ENCODE results near the gene PCGF6.
"Not testable (repeated sequence)": the region's sequence is repeated elsewhere in the genome, so short reads cannot be mapped to it uniquely, and the experiment has no call there.

The PCGF6 gene

GRCh38 chr10:103316087-103316486, 34.9 kb downstream of the PCGF6 start:
- DNase-seq (ENCODE audit: low read depth), result no peak

- DNase-seq (ENCODE audit: low read depth), result no peak
Observed at GRCh38 chr10:103310197-103310596, 40.7 kb downstream of the PCGF6 start.

GRCh38 chr10:103307594-103307993, 43.3 kb downstream of the PCGF6 start:
- DNase-seq (ENCODE audit: low read depth), result no peak

GRCh38 chr10:103295374-103296015, 55.4 kb downstream of the PCGF6 start:
- DNase-seq (ENCODE audit: low read depth), result no peak

- DNase-seq (ENCODE audit: low read depth), result no peak
Observed at GRCh38 chr10:103291588-103291987, 59.4 kb downstream of the PCGF6 start.

- DNase-seq (ENCODE audit: low read depth), result no peak
Observed at GRCh38 chr10:103287992-103288391, 62.9 kb downstream of the PCGF6 start.

GRCh38 chr10:103284170-103284569, 66.8 kb downstream of the PCGF6 start:
- DNase-seq (ENCODE audit: low read depth), result no peak

GRCh38 chr10:103282961-103283360, 68.0 kb downstream of the PCGF6 start:
- no peak for DNase-seq (ENCODE audit: low read depth)

GRCh38 chr10:103281753-103282152, 69.2 kb downstream of the PCGF6 start:
- no peak for DNase-seq (ENCODE audit: low read depth)

- DNase-seq (ENCODE audit: low read depth), result no peak
Observed at GRCh38 chr10:103280506-103280905, 70.4 kb downstream of the PCGF6 start.

- no peak for DNase-seq (ENCODE audit: low read depth)
Observed at GRCh38 chr10:103280031-103280430, 70.9 kb downstream of the PCGF6 start.

- DNase-seq (ENCODE audit: low read depth), result peak; percentile 26
Observed at GRCh38 chr10:103278862-103279298, 72.1 kb downstream of the PCGF6 start.

GRCh38 chr10:103278537-103278823, 72.5 kb downstream of the PCGF6 start:
- DNase-seq (ENCODE audit: low read depth), result no peak

GRCh38 chr10:103277713-103278536, 73.0 kb downstream of the PCGF6 start:
- no peak for DNase-seq (ENCODE audit: low read depth)

- no peak for DNase-seq (ENCODE audit: low read depth)
Observed at GRCh38 chr10:103276896-103277712, 73.8 kb downstream of the PCGF6 start, which contains the start of gene INA. INA (plus strand) TSS chr10:103277138; CDS start chr10:103277212, 74 bp downstream.

- DNase-seq (ENCODE audit: low read depth), result no peak
Observed at GRCh38 chr10:103276251-103276895, 74.6 kb downstream of the PCGF6 start.

GRCh38 chr10:103273041-103273441, 77.9 kb downstream of the PCGF6 start:
- DNase-seq (ENCODE audit: low read depth), result no peak

GRCh38 chr10:103265717-103266329, 85.1 kb downstream of the PCGF6 start:
- no peak for DNase-seq (ENCODE audit: low read depth)

GRCh38 chr10:103262229-103262628, 88.7 kb downstream of the PCGF6 start:
- DNase-seq (ENCODE audit: low read depth), result no peak

- DNase-seq (ENCODE audit: low read depth), result no peak
Observed at GRCh38 chr10:103259989-103260388, 91.0 kb downstream of the PCGF6 start.

GRCh38 chr10:103258928-103259327, 92.0 kb downstream of the PCGF6 start:
- DNase-seq (ENCODE audit: low read depth), result not testable (repeated sequence)

GRCh38 chr10:103257812-103258211, 93.1 kb downstream of the PCGF6 start:
- no peak for DNase-seq (ENCODE audit: low read depth)

All from stimulated activated CD8-positive, alpha-beta memory T cell treated with anti-CD3 and anti-CD28 coated beads, Interleukin-15, amount 100 ng/mL, for 1 hour (primary cell).